GM12892 (cell line): Measurements from ENCODE around the gene GBF1.

ENCODE experiments used
- POLR2A ChIP-seq: IDR thresholded peaks from 2 replicates; pipeline ENCODE4 v1.6.1; 2011; ENCODE audit warnings: low read depth, low read length, control low read depth
- POLR2AphosphoS5 ChIP-seq: IDR thresholded peaks from 2 replicates; pipeline ENCODE4 v1.6.1; 2011; ENCODE audit warnings: low read depth, low read length, control low read depth

DNA sequence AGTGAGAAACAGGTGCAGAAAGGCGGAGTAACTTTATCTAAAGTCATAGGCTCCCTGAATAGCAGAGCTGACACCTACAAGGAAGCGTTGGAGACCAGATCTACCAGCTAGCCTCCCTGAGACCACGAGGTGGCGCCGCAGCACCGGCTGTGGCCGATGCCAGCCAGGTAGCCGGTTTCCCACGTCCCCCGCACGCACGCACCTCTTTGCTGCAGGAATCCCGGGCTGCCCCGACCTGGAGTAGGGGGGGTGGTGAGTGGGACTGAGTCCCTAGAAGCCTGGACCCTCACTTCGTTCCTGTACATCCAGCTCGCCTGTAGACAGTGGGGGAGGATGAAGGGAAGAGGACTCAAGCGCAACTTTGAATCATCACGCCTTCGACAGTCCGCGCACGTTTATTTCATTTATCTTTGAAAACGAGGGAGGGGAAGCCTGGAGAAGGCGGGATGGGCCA, 15.5 kb upstream of the GBF1 start:
- TF ChIP-seq POLR2AphosphoS5 (no peak), POLR2A (no peak)
